AG09309 (cell line): ENCODE data around the gene NCOR1.

Source experiments
- DNase-seq: peaks from one replicate; pipeline ENCODE4 v3.0.0-alpha.2; 2010; ENCODE audit warnings: low read depth
- H3K4me3 ChIP-seq: 2 replicates; pipeline ENCODE4 v1.5.1; 2011; ENCODE audit warnings: mild to moderate bottlenecking, low read depth, low read length, moderate library complexity; ENCODE audit not compliant: control insufficient read depth
- CTCF ChIP-seq: IDR thresholded peaks from 2 replicates; pipeline ENCODE4 v1.5.1; 2011; ENCODE audit warnings: mild to moderate bottlenecking, low read depth, low read length, inconsistent platforms; ENCODE audit not compliant: insufficient read depth, control insufficient read depth; ENCODE audit errors: missing control alignments

NCOR1 gene

GRCh38 chr17:15981646-15982580 lies 233.4 kb downstream of the NCOR1 start:
- DNase-seq, result peak; percentile 8
- no peak for TF ChIP-seq CTCF
- no peak overlapping the region for H3K4me3 ChIP-seq

- no peak for DNase-seq
- no peak for TF ChIP-seq CTCF
- no peak overlapping the region for H3K4me3 ChIP-seq
Observed at GRCh38 chr17:15981208-15981607, 234.1 kb downstream of the NCOR1 start.
